Stomach (tissue), 9 donors: ENCODE data around the gene SCUBE3. TPM values are rescaled to one million over a fixed set of nuclear protein-coding genes. Genes with fewer than 3 reads are reported as not detected.

ENCODE experiments used
- DNase-seq, 2 donors: peaks; one replicate each; pipeline versions ENCODE4 v3.0.0 to v3.0.0-alpha.2; 2013 to 2019
- H3K27ac ChIP-seq, 5 donors: fragments of 200-600 bp in 4 of 5; sonication (generic) in 4 of 5; one replicate each; pipeline ENCODE4 v1.5.1; 2013 to 2019; ENCODE audit warnings: mild to moderate bottlenecking in 1 of 5, moderate library complexity in 1 of 5
- H3K27me3 ChIP-seq, 3 donors: fragments of 200-600 bp; sonication (generic); one replicate each; pipeline ENCODE4 v1.5.1; 2017 to 2019; ENCODE audit warnings: mixed run types in 1 of 3
- H3K36me3 ChIP-seq, 4 donors: fragments of 200-600 bp; sonication (generic); 1 replicate in 3 of 4; 2 replicates in 1 of 4; pipeline ENCODE4 v1.5.1; 2016 to 2019
- H3K4me1 ChIP-seq, 4 donors: fragments of 200-600 bp; sonication (generic); one replicate each; pipeline ENCODE4 v1.5.1; 2016 to 2019
- H3K4me3 ChIP-seq, 4 donors: fragments of 200-600 bp; sonication (generic) in 3 of 4; one replicate each; pipeline ENCODE4 v1.5.1; 2016 to 2019; ENCODE audit warnings: mild to moderate bottlenecking in 1 of 4
- H3K9me3 ChIP-seq, 4 donors: fragments of 200-600 bp; sonication (generic); one replicate each; pipeline ENCODE4 v1.5.1; 2016 to 2019
- EP300 ChIP-seq: sonication (generic); formaldehyde crosslinking; IDR thresholded peaks from one replicate; pipeline ENCODE4 v1.6.1; 2017; ENCODE audit warnings: antibody characterized with exemption
- POLR2A ChIP-seq, 4 donors: fragments of 450-650 bp; IDR thresholded peaks; one replicate each; pipeline ENCODE4 v1.6.1; 2016; ENCODE audit warnings: antibody characterized with exemption in 4 of 4, control low read depth in 2 of 4, mild to moderate bottlenecking in 1 of 4, moderate library complexity in 1 of 4
- POLR2AphosphoS5 ChIP-seq, 3 donors: sonication (generic); formaldehyde crosslinking; IDR thresholded peaks; one replicate each; pipeline ENCODE4 v1.6.1; 2016; ENCODE audit warnings: antibody characterized with exemption in 3 of 3
- WGBS, 5 donors: extraction: QIAGEN DNeasy Blood & Tissue Kit in 3 of 5; methylation state at CpG; one replicate each; pipeline versions ENCODE4 v1.1.5 to v1.1.7; 2013 to 2018; 5-methylcytosine and 5-hydroxymethylcytosine counted together
- intact Hi-C: fragments of 100-400 bp; cut with DNase I; formaldehyde crosslinking; loops from one replicate; pipeline ENCODE4 v1.15.1; 2023; ENCODE audit warnings: low total_unique reads
- polyA plus RNA-seq, 3 donors: library from polyadenylated mRNA; stranded (reverse); fragments of 200-250 nt; gene quantifications; one replicate each; pipeline ENCODE4 v1.2.3, GENCODE V29; 2013
- total RNA-seq, 5 donors: library from RNA; depleted of rRNA; stranded (reverse); fragments of >200 nt; gene quantifications; one replicate each; pipeline versions ENCODE4 v1.1.0 to v1.2.3, GENCODE V29; 2014 to 2016
- TF ChIP-seq, protein P1 (sequence below), 7 experiments: fragments of 450-650 bp in 4 of 7; fragments of 200-600 bp in 3 of 7; sonication (generic) in 3 of 7; IDR thresholded peaks; one replicate each; pipeline ENCODE4 v1.5.1; 2016 to 2019; ENCODE audit warnings: antibody characterized with exemption in 7 of 7, control low read depth in 2 of 7, mild to moderate bottlenecking in 1 of 7
- donor health status: healthy with polysubstance abuse.
- donor health status: Bipolar disorder and iron deficiency.
- donor health status: healthy.

Gene SCUBE3
- total and polyA plus RNA-seq, 8 donors: 0.15 to 2.3 (median 0.31) TPM; not detected in 1

DNA sequence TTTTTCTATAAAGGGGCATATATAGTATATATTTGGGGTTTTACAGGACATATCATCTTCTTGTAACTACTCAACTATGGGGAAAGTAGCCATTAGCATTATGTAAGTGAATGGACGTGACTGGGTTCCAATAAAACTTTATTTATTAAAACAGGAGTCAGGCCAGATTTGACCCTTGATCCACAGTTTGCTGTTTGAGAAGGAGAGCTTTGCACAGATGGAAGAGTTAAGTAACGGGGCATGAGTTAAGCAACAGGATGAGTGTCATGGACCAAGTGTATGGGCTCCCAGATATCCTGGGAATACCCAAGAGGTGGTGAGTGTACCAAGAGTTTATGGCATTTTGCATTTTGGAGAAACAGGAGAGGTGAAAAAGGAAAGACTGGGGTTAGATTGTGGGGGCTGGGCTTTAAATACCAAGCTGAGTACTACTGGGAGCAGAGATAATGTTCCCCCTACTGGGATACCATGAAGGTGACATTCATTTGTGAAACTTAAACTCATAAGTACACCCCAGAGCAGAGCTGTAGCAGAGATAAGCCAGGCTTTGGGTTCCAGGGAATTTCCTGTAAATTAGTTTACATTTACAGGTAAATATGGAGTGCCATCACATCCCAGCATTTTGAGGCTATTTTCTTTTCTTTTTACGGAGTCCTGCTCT is 18.5 kb upstream of the SCUBE3 start:
- Histone ChIP-seq H3K27ac (no peak overlapping the region), H3K36me3 (no peaks in the 10 kb centered on the region), H3K27me3 (no peaks in the 10 kb centered on the region), H3K9me3 (no peaks in the 10 kb centered on the region), H3K4me1 (peaks cover 0 to 10% (median 2%) of the 10 kb centered on the region in 4 donors), H3K4me3 (no peak overlapping the region)
- intact Hi-C loops: no loop called here
- DNase-seq: no peak
- TF ChIP-seq POLR2AphosphoS5 (IDR thresholded peaks at IDR 0.05): no peak
- no peak for TF ChIP-seq EP300
- TF ChIP-seq POLR2A (IDR thresholded peaks at IDR 0.05): no peak
- TF ChIP-seq, protein P1, sequence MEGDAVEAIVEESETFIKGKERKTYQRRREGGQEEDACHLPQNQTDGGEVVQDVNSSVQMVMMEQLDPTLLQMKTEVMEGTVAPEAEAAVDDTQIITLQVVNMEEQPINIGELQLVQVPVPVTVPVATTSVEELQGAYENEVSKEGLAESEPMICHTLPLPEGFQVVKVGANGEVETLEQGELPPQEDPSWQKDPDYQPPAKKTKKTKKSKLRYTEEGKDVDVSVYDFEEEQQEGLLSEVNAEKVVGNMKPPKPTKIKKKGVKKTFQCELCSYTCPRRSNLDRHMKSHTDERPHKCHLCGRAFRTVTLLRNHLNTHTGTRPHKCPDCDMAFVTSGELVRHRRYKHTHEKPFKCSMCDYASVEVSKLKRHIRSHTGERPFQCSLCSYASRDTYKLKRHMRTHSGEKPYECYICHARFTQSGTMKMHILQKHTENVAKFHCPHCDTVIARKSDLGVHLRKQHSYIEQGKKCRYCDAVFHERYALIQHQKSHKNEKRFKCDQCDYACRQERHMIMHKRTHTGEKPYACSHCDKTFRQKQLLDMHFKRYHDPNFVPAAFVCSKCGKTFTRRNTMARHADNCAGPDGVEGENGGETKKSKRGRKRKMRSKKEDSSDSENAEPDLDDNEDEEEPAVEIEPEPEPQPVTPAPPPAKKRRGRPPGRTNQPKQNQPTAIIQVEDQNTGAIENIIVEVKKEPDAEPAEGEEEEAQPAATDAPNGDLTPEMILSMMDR (IDR thresholded peaks at IDR 0.05): no peak
- 86 to 94% (median 89%) methylated on average over 3 of the region's 3 CpGs for WGBS, 5 donors

DNA sequence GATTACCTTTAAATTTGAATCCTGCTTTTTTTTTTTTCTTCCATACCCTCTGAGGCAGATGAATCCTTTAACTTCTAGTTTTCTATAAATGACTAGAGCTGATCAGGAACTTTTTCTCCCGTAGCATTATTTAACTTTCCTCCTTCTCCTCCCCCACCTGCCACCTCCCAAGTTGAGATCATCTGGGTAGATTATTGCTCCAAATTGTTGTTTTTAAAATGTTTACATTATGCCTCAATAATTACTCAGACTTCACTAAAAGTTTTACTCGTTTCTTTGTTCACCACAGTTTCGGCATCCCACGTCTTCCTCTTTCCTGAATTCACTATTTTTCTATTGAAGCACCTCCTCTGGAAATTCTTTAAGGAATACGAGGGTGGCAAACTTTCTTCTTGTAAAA is 16.6 kb upstream of the SCUBE3 start:
- DNase-seq: no peak

DNA sequence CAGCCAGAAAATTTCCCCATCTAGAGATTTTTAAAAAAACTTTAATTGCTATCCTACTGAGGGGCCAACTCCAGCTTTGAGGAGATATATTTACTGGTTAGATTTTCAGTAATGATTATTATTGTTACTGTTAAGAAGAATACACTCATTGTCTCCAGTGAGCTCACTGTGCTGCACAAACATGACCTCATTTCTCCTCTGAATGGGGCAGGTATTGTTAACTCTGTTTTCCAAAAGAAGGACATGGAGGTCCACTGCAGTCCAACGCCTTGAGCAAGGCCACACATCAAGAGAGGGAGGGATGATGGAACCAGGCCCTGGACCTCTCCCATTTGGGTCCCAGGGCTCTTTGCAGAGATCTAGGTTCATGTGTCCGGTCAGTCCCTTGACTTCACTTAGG is 13.9 kb upstream of the SCUBE3 start:
- WGBS, 5 donors: 64 to 82% (median 75%) methylated on average over 2 of the region's 2 CpGs
- intact Hi-C loops: no loop called here
- no peak overlapping the region for H3K27ac ChIP-seq
- no peak for DNase-seq
- TF ChIP-seq EP300 (no peak), POLR2AphosphoS5 (IDR thresholded peaks at IDR 0.05) (no peak), POLR2A (IDR thresholded peaks at IDR 0.05) (no peak)
- TF ChIP-seq, protein P1 (IDR thresholded peaks at IDR 0.05): no peak
- H3K36me3 ChIP-seq: no peaks in the 10 kb centered on the region
- H3K9me3 ChIP-seq: no peaks in the 10 kb centered on the region
- H3K27me3 ChIP-seq: peaks cover 0 to 16% (median 0%) of the 10 kb centered on the region in 3 donors
- no peaks in the 10 kb centered on the region for H3K4me1 ChIP-seq
- H3K4me3 ChIP-seq: no peak overlapping the region

More for the DNA sequence above, 16.6 kb upstream of the SCUBE3 start:
- 61 to 78% (median 76%) methylated on average over 5 of the region's 5 CpGs for WGBS, 5 donors
- Histone ChIP-seq H3K27ac (no peak overlapping the region), H3K36me3 (no peaks in the 10 kb centered on the region), H3K9me3 (no peaks in the 10 kb centered on the region), H3K4me3 (no peak overlapping the region), H3K4me1 (peaks cover 0 to 10% (median 2%) of the 10 kb centered on the region in 4 donors), H3K27me3 (no peaks in the 10 kb centered on the region)
- intact Hi-C loops: no loop called here
- TF ChIP-seq EP300 (no peak), POLR2AphosphoS5 (IDR thresholded peaks at IDR 0.05) (no peak), POLR2A (IDR thresholded peaks at IDR 0.05) (no peak)
- TF ChIP-seq, protein P1 (IDR thresholded peaks at IDR 0.05): no peak

DNA sequence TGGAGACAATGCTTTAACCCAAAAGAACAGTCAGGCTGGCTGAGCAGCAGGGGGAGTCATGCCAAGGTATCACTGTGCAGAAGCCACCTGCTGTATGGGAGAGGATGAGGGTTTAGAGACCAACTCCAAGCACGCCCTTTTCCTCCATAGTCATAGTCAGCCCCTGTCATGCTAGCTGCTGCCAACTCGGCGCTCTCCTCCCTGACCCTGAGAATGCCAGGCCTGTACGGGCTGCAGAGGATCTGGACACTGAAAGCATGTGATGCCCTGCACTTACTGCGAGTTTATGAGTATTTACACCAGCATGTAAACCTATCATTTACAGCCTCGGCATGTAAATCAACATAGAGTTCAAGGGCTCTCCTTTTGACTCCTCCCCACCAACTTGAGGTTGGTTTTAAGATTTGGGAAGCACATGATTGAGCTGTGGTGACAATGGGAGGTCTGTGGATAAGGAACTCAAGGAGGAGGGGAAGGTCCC is 11.7 kb upstream of the SCUBE3 start:
- Histone ChIP-seq H3K4me3 (no peak overlapping the region), H3K9me3 (no peaks in the 10 kb centered on the region), H3K27ac (no peak overlapping the region), H3K36me3 (no peaks in the 10 kb centered on the region), H3K27me3 (peaks cover 0 to 36% (median 12%) of the 10 kb centered on the region in 3 donors), H3K4me1 (no peaks in the 10 kb centered on the region)
- 60 to 82% (median 78%) methylated on average over 6 of the region's 6 CpGs for WGBS, 5 donors
- intact Hi-C loops: no loop called here
- TF ChIP-seq EP300: no peak
- TF ChIP-seq, protein P1 (IDR thresholded peaks at IDR 0.05): no peak
- TF ChIP-seq POLR2A (IDR thresholded peaks at IDR 0.05): no peak
- TF ChIP-seq POLR2AphosphoS5 (IDR thresholded peaks at IDR 0.05): no peak
- no peak for DNase-seq
